ENCODE results near the gene C2orf76.
"Not testable (repeated sequence)": the region's sequence is repeated elsewhere in the genome, so short reads cannot be mapped to it uniquely, and the experiment has no call there.

The C2orf76 gene

DNA sequence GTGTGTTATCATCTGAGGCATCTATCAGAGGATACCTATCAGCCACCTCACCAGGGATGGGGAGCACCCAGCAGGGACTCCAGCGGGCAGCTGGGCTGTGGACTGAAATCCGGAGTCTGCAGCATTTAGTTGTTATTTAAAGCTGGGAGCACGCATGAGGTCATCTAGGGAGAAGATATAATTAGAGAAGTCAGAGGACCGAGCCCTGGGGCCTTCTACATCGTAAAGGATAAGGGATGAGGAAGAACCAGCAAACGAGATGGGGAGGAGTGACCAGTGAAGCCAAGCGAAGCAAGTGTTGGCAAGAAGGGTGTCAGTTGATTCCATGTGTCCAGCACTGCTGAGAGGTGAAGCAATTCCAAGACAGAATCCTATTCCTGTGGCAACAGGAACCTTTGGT lies 72.7 kb downstream of the C2orf76 start:
- no peak for DNase-seq (ENCODE audit: low read depth)

DNA sequence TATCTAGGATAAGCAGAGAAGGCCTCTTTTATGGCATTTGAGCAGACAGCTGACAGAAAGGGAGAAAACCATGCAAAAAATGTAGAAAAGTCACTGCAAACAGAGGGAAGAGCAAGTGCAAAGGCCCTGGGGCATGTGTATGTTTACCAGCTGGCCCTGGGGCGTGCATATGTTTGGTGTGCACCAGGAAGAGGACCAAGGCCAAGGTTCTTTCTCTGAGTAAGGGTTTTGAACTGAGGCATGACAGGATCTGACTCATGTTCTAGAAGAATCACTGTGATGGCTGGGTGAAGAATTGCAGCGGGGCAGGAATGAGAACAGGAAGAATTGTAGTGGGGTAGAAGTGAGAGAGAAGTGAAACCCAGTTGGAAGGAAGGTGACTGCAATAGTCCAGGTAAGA lies 73.4 kb downstream of the C2orf76 start:
- DNase-seq (ENCODE audit: low read depth), result peak; percentile 39

DNA sequence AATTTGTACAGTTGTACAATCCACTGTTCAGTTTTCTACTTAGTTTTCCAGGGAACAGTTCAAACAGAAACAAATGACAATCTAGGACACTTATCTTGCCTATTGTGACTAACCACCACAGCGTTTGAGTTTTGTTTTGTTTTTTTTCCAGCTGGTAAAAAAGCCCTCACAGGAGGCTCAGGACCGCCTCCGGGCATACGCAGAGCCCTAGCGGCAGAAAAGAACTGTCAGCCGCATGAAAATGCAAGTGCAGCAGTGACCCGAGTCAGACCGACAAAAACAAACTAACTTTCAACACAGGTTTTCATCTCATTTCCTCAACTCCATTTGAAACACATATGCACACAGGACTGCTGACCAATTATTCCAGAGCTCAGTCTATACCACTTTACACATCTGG lies 74.4 kb downstream of the C2orf76 start:
- DNase-seq (ENCODE audit: low read depth), result no peak

DNA sequence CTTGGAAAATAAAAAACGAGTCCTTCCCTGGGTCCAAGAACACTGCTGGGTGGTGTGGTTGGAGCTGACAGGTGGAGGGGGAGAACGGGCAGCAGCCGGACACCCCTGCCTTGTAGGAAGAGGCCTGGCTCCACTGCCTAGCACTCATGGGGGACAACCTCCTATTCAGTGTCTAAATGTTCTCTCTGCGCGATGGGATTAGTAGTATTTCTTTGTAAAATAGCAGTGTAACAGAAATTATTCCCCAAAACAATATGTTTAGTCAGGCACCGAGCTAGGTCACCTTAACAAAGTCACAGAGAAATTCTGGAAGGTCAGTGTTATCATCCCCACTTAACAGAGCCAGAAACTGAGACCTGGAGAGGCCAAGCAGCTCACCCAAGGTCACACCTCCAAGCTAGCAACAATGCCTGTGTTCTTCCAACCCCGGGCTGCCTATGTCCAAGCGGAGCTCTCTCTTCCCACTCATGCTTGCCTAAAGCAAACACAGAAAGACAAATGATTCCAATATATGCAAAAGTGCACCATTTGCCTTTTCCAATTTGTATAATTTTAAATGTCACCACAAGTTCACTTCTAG lies 75.0 kb downstream of the C2orf76 start:
- no peak for DNase-seq (ENCODE audit: low read depth)

DNA sequence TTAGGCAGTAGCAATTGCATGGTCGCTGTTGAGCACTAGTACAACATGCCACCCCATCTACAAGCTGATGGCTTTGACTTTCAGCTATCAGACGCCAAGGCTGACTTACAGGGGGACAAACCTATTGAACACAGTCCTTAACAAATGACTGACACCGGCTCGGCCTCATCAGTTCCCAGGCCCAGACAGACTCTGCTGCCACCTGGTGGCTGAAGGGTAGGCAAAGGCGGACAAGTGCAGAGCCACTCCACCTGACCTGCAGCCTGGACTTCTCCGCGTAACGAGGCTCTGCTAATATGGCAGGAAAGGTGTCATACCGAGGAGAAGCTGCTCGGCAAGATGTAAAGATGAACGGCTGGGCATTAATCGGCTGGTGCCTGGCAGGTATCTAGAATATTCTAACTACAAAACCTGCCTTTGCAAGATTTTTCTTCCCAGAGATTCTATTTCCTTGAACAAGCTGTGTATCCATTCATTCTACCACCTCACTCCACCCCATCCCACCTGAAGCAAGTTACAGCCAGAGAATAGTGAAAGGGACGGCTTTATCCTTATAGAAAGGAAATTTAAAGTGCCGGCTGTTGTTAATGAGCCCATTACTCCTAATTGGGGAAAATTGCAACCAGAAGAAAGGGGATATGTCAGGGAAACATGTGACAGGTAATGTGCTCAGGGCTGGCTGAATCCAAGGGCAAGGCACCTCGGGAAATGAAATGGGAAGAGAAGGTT lies 75.6 kb downstream of the C2orf76 start:
- DNase-seq (ENCODE audit: low read depth), result peak; percentile 75

DNA sequence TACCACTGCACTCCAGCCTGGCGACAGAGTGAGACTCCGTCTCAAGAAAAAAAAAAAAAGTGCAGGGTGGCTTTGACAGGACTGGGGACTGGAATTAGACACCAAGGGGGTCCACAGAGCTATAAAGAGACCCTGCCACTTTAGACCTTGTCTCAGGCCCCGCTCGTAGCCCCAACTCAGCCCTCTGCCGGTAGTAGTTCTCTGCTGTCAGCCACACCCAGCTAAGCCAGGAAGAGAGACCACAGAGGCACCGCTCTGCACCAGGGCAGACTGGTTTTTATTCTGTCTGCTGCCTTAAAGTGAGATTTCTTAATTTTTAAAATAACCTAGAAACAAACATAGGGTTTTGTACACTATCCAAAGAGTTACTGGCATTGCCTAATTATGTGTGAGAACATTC lies 77.0 kb downstream of the C2orf76 start:
- DNase-seq (ENCODE audit: low read depth), result no peak

DNA sequence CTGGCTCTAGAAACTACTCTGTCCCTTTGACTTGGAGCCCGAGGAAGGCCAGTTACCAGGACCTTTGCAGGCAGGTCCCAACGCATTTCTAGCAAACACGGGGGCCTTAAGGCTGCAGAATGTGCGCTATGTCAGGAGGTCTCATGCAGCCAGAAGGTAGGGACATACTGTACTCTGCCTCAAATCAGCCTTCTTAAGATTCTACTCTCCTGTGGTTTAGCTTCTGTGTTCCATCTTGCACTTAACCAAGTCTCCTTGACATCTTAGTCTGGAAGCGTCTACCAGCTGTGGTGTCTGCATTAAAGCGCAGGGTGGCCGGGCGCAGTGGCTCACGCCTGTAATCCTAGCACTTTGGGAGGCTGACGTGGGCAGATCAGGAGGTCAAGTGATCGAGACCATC lies 77.5 kb downstream of the C2orf76 start:
- no peak for DNase-seq (ENCODE audit: low read depth)

DNA sequence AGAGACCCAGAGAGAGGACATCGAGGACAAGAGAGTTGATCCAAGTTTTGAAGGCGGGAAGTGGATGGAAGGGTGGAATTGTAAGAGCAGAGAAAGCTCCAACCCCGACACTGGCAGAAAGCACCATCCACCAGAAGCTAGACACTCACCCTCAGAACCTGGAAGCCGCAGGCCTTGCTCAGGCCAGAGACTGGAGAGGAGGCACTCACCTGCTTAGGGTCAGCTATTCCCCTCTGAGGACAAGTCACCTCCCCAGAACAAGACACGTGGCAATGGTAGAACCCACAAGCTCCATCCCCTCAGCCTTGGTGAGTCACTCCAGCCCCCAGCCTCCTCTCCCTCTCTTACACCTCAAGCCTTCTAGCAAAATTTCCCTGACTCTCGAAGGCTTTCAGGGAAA lies 78.1 kb downstream of the C2orf76 start:
- no peak for DNase-seq (ENCODE audit: low read depth)

DNA sequence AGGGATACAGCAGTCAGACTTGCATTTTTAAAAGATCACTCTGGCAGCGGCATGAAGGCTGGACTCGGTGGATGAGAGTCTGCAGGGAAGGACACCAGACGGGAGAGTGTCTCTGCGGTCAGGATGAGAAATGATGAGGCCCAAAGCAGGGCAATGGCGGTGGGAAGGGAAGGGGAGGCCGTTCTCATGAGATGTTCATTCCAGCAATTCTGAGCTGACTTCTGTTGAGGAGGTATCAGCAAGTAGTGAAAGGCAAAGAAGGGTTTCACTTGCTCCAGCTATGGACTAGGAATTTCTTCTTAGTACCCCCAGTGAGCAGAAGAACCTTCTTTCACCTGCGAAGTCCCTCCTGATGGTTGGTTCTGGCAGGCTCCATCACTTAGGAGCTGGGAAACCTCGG lies 80.0 kb downstream of the C2orf76 start:
- DNase-seq (ENCODE audit: low read depth), result no peak

DNA sequence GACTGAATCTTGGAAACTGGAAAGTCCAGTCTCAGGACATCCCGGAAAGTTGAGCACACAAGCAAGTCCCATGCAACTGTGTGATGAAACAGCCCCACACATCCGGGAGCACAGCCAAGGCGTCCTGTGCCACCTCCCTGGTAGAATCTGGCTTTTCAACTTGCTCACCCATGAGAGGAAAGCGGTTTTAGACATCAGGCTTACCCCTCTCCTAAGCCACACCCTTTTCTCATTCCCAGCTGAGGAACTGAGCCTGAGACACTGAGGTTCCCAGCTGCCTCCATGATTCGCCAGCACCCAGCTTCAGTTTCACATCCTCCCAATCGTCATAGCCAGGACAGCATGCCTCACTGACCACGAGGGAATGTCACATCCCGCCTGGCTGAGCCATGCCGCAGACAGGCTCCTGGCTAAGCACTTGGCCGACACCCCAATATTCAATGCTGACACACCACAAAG lies 82.7 kb downstream of the C2orf76 start:
- peak; percentile 81 for DNase-seq (ENCODE audit: low read depth)

DNA sequence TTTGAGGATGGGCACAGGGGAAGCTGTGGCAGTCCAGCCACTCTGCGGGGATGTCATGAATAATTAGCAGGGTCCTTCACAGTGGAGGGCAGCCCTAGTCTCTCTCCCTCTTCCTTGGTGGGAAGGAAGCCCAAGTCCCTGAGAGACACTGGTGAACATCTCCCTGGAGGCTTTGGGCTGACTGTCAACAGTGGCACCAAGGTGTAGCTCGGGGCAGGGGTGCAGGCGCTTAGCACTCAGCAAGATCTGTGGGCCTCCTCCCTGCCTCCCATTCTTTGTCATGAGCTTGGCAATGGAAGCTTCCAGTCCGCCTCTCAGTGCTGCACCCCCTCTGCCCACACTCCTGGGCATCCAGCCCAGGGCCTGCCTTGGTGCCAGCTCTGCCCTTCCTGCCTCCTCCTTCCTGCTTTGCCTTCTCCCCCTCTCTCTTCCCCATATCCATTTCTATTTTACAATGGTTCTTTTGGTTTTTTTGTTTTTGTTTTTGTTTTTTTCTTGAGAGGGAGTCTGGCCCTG lies 83.6 kb downstream of the C2orf76 start:
- no peak for DNase-seq (ENCODE audit: low read depth)

DNA sequence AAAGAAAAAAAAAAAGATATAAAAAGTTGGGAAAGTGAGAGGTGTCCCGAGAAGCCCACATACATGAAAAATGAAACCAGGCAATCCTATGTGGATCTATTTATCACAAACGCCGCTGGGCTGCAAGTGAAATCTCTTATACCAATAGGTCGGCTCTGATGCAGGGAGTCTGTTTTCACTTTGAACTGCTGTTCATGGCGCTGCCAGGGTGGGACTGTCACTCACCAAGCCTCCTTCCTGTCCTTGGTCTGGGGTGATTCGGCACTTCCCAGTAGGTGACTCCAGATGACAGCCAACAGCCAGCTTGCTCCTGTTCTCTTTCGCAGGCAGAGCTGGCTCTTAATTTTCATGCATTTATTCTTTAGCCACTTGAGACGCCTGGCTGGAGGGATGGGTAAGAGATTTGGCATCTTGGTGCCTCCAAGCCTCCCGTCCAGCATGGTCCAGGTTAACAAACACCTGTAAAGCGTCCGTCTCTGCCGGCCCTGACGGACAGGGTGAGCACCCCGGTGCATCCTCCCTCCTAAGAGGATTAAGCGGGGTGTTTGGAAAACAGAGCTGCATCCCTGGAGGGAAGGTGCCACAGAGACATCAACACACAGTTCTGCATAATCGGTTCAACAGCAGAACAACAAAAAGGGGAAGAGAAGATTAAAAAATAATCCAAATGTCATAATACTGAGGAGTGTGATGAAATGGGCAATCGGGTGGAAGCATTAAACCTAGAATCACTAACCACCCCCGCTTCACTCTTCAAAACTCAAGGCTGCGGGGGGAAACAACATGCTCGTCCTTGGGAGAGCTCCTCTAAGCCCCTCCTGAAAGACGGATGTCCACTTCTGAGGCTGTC lies 84.3 kb downstream of the C2orf76 start:
- DNase-seq (ENCODE audit: low read depth), result no peak

DNA sequence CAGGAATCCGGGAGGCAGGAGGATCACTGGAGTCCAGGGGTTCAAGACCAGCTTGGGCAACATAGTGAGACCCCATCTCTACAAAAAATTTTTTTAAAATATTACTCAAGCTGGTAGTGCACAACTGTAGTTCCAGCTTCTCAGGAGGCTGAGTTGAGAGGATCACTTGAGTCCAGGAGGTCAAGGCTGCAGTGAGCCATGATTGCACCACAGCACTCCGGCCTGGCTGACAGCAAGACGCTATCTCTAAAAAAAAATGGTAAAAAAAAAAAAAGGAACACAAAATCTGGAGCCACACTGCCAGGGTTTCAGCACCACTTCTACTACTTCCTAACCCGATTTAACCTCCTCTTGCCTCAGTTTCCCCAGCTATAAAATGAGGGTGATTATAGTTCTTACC lies 86.0 kb downstream of the C2orf76 start:
- no peak for DNase-seq (ENCODE audit: low read depth)

DNA sequence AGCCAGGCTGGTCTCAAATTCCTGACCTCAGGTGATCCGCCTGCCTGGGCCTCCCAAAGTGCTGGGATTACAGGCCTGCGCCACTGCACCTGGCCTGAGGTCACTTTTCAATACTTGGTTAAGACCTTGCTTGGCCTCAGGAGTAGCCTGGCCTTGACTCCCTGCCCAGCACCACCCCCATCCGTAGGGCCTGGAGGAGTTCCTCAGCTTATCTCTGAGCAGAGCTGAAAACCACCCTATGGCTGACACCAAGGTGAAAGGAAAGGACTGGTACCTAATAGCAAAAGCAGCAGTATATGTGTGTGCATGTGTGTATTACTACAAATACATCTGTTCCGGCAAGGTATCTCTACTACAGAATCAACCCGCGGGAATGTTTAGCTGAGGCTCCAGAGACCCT lies 87.0 kb downstream of the C2orf76 start:
- DNase-seq (ENCODE audit: low read depth), result no peak

DNA sequence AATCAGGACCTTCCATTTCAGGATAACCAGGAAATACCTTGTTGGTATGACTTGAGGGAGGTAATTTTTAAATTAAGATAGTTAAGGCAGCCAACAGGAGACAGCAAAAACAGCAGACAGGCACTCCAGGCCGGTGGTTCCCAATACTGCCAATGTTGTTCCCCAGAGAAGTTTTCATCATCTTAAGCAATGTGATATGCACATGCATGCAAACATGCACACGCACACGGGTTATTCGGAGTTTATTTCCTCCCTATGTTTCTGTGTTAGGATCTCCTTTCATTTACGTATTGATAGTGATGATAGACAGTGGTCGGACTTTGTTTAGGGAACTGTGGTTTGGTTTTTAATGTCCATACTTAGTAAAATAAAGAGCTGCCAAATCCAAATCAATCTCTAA lies 87.7 kb downstream of the C2orf76 start:
- DNase-seq (ENCODE audit: low read depth), result no peak

DNA sequence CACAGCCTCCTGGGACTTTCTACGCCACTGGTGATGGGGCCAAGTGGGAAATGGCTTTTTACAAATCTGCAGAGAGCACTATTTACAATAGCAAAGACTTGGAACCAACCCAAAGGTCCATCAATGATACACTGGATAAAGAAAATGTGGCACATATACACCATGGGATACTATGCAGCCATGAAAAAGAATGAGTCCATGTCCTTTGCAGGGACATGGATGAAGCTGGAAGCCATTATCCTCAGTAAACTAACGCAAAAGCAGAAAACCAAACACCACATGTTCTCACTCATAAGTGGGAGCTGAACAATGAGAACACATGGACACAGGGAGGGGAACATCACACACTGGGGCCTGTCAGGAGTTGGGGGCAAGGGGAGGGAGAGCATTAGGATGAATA lies 88.2 kb downstream of the C2orf76 start:
- DNase-seq (ENCODE audit: low read depth), result not testable (repeated sequence)

DNA sequence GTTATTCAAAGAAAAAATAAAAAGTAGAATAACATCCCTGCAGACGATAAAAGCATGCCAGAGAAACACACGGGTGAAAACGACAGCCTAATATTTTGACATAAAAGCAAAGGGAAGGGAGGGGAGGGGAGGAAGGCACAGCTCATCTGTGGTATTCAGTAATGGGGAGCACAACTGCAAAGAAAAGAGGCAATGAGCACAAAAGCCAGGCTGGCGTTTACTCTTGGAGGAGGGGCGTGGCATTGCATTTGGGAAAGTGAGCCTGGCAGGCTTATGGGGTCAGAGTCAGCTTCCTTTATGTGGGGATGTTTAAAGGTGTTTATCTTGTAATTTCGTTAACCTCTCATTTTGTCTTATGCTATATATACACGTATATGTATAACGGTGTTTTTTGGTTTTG lies 89.8 kb downstream of the C2orf76 start:
- no peak for DNase-seq (ENCODE audit: low read depth)

DNA sequence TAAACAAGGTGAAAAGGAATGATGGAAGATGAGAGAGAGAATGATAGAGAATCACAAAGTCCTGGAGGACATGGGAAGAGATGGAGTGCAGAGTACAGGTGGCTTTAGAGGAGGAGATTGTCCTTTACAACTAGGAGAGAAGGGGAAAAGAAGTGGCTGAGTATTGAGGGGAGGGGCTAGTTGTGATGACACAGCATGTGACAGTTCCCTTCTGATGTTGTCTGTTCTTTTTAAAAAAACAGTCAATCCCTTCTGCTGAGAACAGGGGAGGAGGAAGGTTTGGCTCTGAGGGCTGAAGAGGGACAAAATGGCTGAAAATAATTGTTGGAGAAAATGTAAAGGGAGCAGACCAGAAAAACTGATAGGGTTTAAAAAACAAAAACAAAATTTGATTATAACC lies 99.0 kb downstream of the C2orf76 start:
- no peak for DNase-seq (ENCODE audit: low read depth)

DNA sequence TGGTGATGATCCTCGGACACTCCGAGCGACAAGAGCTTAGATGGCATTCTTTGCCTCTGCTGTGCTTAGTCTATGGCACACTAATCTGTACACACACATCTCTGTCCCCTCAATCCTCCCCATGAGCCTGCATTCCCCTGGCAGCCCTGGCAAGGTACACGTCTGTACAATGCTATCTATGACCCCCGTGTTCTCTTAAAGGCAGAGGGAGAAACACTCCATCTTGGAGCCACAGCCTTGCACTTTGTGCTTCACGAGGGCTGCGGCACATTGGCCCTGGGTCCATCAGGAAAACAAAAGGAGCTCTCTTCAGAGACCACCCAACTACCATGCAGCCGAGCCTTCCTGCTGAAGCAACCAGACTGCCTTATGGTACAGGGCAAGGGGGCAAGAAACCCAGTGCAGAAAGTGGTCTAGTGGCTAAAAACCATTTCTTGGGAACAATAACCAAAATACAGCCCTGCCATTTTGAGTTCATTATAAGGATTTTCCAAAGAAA lies 100.5 kb downstream of the C2orf76 start:
- no peak for DNase-seq (ENCODE audit: low read depth)

DNA sequence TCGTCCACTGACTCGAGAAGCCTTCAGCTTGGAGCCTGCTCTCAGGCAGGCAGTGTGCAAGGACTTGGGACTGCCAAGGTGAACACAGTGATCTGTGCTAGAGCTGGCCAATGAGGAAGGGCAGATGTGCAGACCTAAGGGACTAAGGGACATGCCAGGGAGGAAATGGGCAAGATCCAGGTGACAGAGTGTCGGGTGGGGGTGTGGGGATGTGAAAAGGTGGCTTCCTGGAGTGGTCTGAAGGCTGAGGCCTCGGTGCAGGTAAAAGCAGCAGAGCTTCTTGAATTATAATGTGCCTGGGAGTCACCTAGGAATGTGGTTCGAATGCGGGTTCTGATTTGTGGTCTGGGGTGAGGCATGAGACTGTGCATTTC lies 101.0 kb downstream of the C2orf76 start:
- DNase-seq (ENCODE audit: low read depth), result no peak

DNA sequence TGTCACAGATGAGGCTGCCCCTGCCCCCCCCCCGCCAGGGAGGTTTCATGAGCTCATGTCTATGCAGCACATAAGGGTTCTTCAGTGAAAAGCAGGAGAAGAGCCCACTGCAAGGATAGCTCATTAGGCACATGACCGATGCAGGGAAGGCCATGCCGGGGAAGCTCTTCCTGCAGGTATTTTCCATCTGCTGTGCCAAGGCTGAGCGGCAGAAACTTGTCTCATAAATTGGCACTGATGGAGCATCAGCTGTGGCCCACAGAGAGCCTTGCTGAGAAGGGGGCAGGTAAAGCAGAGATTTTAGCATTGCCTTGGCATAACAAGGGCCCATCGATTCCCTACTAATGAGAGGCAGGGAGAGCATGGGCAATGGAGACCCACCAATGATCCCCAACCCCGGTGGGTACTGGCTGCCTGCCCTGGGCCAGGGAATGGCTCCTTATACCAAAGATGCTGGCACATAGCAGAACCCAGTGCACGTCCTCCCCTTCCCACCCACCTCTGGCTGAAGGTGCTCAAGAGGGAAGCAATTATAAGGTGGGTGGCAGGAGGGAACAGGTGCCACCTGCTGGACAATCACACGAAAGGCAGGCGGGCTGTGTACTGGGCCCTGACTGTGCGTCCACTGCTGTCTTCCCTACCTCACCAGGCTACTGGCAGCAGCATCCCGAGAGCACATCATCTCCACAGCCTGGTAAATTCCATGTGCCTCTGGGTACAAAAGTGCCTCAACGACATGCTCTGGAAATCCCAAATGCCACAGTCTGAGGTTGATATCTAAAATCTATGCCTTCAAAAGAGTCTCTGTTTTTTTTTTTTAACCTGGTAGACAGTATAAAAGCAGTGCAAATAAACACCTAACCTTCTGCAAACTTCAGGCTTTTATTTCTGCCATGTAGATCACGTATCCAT lies 101.6 kb downstream of the C2orf76 start:
- peak; percentile 69 for DNase-seq (ENCODE audit: low read depth)

DNA sequence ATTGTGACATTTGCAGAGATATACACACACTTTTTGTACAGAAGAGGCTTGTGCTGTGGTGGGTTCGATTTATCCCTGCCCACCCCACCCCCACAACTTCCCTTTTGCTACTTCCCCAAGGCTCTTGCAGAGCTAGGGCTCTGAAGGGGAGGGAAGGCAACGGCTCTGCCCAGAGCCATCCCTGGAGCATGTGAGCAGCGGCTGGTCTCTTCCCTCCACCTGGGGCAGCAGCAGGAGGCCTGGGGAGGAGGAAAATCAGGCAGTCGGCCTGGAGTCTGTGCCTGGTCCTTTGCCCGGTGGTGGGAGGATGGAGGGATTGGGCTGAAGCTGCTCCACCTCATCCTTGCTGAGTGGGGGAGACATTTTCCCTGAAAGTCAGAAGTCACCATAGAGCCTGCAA lies 103.0 kb downstream of the C2orf76 start:
- no peak for DNase-seq (ENCODE audit: low read depth)
